Suprapubic skin (tissue), 4 donors: ENCODE results near the gene SLC39A9.

Source experiments
- CTCF ChIP-seq, 2 donors: fragments of 200-600 bp in 1 of 2; fragments of 450-650 bp in 1 of 2; sonication (generic) in 1 of 2; IDR thresholded peaks; one replicate each; pipeline ENCODE4 v1.5.1; 2016 to 2019; ENCODE audit warnings: antibody characterized with exemption in 2 of 2, mild to moderate bottlenecking in 1 of 2, moderate library complexity in 1 of 2
- EP300 ChIP-seq: sonication (generic); formaldehyde crosslinking; IDR thresholded peaks from one replicate; pipeline ENCODE4 v1.6.1; 2017; ENCODE audit warnings: antibody characterized with exemption
- POLR2A ChIP-seq, 2 donors: fragments of 450-650 bp; IDR thresholded peaks; one replicate each; pipeline ENCODE4 v1.6.1; 2017; ENCODE audit warnings: antibody characterized with exemption in 2 of 2, mild to moderate bottlenecking in 2 of 2, moderate library complexity in 2 of 2
- POLR2AphosphoS5 ChIP-seq, 3 donors: sonication (generic); formaldehyde crosslinking; IDR thresholded peaks; one replicate each; pipeline ENCODE4 v1.6.1; 2017; ENCODE audit warnings: antibody characterized with exemption in 3 of 3

- no peak for TF ChIP-seq CTCF (IDR thresholded peaks at IDR 0.05)
- no peak for TF ChIP-seq POLR2A (IDR thresholded peaks at IDR 0.05)
- no peak for TF ChIP-seq EP300
- no peak for TF ChIP-seq POLR2AphosphoS5 (IDR thresholded peaks at IDR 0.05)
Observed at GRCh38 chr14:69387311-69387710, 11.2 kb upstream of the SLC39A9 start.
